Renal pelvis (tissue), 4 donors: ENCODE results near the gene NRG2. TPM values are rescaled to one million over a fixed set of nuclear protein-coding genes. Genes with fewer than 3 reads are reported as not detected.

Source experiments
- DNase-seq: peaks from one replicate; pipeline ENCODE4 v3.0.0-alpha.2; 2013
- polyA plus RNA-seq, 3 donors: library from polyadenylated mRNA; unstranded; fragments of 120-200 nt; gene quantifications; one replicate each; pipeline ENCODE4 v1.2.1, GENCODE V29; 2013; ENCODE audit not compliant: insufficient read length in 3 of 3

Gene NRG2
- polyA plus RNA-seq, 3 donors: 1.1 to 1.8 (median 1.8) TPM

GRCh38 chr5:139861021-139861888 lies 181.8 kb downstream of the NRG2 start:
- DNase-seq: no peak

- DNase-seq: no peak
These were observed 184.1 kb downstream of the NRG2 start for GRCh38 chr5:139859013-139859412.

GRCh38 chr5:139856714-139857113 lies 186.4 kb downstream of the NRG2 start:
- no peak for DNase-seq

DNA sequence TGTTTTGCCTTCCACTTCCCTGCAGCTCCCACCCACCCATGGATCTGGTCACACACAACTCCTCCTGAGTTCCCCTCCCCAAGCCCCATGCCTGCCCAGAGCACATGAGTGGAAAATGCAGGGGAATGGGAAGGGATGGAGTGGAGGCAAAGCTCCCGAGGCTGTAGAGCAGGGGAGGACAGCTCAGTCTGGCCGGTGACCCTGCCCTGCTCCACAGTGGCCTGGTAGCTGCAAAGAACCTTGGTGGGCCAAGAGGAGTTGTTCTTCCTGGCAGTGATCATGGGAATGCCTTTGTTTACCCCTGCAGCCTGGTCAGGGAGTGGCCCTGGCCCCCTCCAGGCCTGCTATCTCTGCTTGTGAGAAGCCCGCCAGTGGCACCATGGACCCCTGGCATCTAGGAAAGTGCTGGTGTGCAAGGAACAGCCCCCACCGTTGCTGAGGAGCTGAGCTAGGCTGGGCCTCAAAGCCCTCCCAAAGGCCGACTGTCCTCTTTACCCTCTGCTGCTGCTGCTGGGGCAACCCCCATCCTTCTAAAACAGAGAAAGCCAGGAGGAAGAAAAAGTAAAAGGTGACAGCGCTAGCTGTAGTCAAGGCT lies 187.1 kb downstream of the NRG2 start:
- no peak for DNase-seq

DNA sequence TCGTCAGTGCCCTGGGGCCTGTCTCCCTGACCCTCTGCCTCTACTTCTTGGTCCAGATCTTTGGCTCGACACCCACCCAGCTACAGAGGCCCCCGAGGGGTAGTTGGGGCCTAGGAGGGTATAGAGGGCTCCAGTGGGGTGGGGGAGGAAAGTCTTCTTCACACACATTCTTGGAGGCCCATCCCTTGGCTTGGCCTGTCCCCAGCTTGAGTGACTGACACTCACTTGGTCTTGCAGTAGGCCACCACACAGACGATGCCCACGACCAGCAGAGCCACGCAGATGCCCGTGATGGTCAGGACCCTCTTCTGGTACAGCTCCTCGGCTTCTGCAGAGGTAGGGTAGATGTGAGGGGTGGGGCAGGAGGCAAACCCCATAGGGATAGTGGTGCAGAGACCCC lies 187.6 kb downstream of the NRG2 start:
- no peak for DNase-seq

DNA sequence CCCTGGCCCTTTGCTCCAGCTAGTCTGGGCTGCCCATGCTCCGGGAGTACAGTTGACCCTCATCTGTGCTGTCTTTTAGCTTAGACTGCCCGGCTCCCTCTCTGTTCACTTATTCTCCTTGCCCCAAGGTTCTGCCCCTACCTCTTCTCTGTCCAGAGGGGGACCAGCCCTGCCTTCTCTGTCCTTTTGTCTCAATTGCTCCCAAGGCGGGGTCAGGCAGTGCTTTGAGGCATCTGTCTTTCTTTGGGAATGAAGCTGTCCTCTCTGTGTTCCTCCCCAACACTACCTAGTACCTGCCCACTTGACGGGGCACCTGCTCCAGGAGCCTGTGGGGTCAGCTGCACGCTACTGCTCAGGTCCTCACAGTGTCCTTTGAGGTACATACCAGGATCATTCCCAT lies 188.1 kb downstream of the NRG2 start:
- no peak for DNase-seq

GRCh38 chr5:139854029-139854605 lies 189.0 kb downstream of the NRG2 start:
- DNase-seq: no peak

DNA sequence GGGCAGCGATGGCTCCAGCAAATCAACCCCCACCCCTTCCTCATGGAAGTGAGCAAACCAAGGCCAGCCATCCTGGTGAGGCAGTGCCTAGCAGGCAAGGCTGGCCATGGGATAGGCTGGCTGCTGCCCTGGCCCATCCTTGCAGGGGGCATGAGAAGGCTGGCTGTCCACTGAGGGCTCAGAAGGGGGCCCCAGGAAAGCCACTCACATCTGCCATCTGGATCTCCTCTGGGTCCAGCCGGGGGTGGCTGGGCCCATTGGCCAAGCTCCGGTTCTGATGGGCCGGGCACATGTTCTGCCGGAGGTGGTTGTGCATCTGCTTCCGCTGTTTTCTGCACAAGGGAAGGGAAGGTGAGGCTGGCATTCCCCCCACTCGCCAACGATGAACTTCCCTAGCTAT lies 190.4 kb downstream of the NRG2 start:
- no peak for DNase-seq

GRCh38 chr5:139851558-139851957 lies 191.5 kb downstream of the NRG2 start:
- no peak for DNase-seq

GRCh38 chr5:139850423-139851016 lies 192.6 kb downstream of the NRG2 start:
- no peak for DNase-seq

GRCh38 chr5:139849942-139850341 lies 193.2 kb downstream of the NRG2 start:
- no peak for DNase-seq

DNA sequence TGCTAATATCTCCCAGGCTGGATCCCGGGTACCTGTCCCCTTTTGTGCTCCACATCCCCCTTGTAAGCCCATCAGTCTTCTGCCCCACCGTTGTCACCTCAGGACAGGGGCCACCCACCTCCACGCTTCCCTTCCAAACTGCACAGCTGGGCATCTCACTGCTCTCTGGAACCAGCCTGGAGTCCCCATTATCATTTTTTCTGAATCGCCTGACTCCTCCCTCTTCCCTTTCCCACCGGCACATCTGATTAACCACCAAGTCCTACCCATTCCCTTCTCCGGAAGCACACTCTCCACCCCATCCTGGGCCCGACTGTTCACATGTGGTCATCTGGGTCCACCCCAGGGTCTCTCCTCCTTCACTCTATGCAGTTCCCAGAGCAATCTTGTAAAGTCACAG lies 193.6 kb downstream of the NRG2 start:
- DNase-seq: no peak

DNA sequence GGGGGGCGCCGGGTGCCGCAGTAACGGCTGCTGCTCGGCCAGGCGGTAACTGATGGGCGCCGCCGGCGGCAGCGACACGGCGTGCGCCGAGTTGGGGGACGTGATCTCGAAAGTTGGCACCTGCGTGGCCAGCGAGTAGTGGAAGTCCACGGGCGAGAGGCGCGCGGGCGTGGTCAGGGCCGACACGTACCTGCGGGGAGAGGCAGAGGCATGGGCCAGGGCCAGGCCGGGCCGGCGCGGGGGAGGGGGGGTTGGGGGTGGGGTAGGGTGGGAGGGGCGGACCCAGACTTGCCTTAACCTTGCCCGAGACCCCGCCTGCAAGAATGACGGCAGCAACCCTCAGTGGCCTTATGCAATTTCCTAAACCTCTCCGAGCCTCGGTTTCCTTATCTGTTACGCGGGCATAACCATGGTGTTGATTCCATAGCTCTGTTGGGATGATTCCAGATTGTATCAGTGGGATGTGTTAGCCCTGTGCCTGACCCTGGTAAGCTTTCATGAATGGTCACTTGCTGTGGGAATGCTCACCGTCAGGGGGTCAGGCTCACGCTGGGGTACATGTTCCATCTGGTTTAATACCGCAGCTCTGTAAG lies 194.5 kb downstream of the NRG2 start:
- no peak for DNase-seq

DNA sequence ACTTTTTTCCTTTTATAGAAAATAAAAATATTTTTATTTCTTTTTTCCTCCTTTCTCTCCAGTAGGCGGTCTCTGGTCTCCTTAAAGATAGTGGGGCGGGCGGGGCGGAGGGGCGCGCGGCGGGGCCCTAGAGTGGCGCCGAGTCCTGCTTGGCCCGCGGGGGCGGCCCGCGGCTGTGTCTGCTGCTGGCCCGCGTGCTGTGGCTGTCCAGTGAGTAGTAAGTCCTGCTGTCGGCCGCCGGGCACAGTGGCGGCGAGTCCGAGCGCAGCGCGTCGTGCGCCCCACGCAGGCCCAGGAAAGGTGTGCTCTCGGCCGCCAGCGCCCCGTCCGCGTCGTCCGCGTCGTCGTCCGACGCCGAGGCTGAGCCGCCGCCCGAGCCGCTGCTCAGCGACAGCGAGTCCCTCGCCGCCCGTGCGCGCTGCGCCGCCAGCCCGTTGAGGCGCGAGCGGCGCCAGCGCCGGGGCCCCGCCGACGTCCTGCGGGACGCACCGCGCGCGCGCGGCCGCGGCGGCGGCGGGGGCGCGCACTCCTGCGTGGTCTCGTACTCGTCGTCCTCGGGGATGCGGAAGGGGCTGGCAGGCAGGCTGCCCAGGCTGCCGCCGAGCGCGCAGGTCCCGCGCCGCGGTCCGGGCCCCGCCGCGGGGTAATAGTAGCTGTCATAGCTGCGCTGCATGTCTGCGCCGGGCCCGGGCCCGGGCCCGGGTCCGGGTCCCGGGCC lies 195.2 kb downstream of the NRG2 start:
- DNase-seq: peak; percentile 58

DNA sequence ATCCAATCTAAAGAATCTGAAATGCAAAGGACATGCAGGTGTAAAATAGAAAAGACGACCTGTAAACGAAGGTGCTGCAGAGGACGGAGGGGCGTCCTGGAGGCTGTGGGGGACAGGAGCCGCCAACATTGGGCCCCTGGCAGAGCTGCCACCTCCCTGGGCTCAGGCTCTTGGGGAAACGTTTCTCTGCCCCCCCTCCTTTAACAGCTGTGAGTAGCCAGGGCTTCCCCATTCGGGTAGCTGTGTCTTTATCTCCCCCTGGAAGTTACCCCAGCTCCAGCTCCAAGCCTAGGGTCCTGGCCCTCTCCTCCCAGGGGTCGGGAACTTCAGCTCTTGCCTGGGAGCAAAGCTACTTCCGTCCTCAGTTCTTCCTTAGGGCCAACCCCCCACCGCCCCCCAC lies 196.0 kb downstream of the NRG2 start:
- DNase-seq: no peak

GRCh38 chr5:139845846-139846681 lies 197.0 kb downstream of the NRG2 start:
- DNase-seq: no peak

GRCh38 chr5:139844472-139845145 lies 198.5 kb downstream of the NRG2 start:
- peak; percentile 54 for DNase-seq

GRCh38 chr5:139843991-139844390 lies 199.1 kb downstream of the NRG2 start:
- no peak for DNase-seq

- no peak for DNase-seq
These were observed 200.8 kb downstream of the NRG2 start for GRCh38 chr5:139842321-139842720.

DNA sequence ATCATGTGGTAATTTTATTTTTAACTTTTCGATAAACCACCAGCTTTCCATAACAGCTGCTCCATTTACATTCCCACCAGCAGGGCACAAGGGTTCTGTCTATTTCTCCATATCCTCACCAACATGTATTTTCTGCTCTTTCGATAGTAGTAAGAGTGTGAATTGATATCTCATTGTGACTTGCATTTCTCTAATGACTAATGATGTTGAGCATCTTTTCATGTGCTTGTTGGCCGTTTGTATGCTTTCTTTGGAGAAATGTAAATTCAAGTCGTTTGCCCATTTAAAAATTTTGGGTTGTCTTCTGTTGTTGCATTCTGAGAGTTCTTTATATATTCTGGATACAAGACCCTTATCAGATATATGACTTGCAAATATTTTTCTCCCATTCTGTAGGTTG lies 201.6 kb downstream of the NRG2 start:
- no peak for DNase-seq
